Endothelial cell of umbilical vein (primary cell): ENCODE measurements around the gene SLC28A1. TPM values are rescaled to one million over a fixed set of nuclear protein-coding genes. Genes with fewer than 3 reads are reported as not detected.

Source experiments
- BruUV-seq: library from RNA; stranded (reverse); fragments of 400-500 nt; replicated peaks from 2 replicates; lab custom pipeline; 2021; lab: Mats Ljungman, UMichigan
- CTCF ChIA-PET: fragments of 300-600, 350-600 bp; sonication (Branson Sonifier 250); formaldehyde crosslinking; loops from one replicate; lab custom pipeline; 2021; ENCODE audit warnings: antibody characterized with exemption, inconsistent platforms; lab: Charles Lee
- POLR2A ChIA-PET: fragments of 300-600, 350-600 bp; sonication (Branson Sonifier 250); formaldehyde crosslinking; loops from one replicate; lab custom pipeline; 2021; ENCODE audit warnings: antibody characterized with exemption, inconsistent platforms; lab: Charles Lee
- DNase-seq: peaks from one replicate; pipeline ENCODE4 v3.0.0-alpha.2; 2011; ENCODE audit warnings: low read depth, low spot score
- FAIRE-seq: peaks from 2 replicates; lab custom pipeline; 2011; peaks lifted over from hg19 to GRCh38; lab: Jason Lieb, UNC
- H2AFZ ChIP-seq: 2 replicates; pipeline ENCODE4 v1.6.0; 2012; ENCODE audit warnings: low read depth, low read length, control low read depth, inconsistent platforms
- H3K27ac ChIP-seq: 2 replicates; pipeline ENCODE4 v1.5.1; 2011; ENCODE audit warnings: low read depth, mild to moderate bottlenecking, control low read depth, low read length, moderate library complexity; ENCODE audit not compliant: insufficient read depth
- H3K27me3 ChIP-seq, 2 experiments: 2 replicates each; pipeline versions ENCODE4 v1.6.0 to v1.6.1; 2011; ENCODE audit warnings: low read length in 2 of 2, mixed read lengths in 1 of 2; ENCODE audit not compliant: control insufficient read depth in 2 of 2, insufficient read depth in 2 of 2
- H3K36me3 ChIP-seq, 2 experiments: 2 replicates in 1 of 2; 3 replicates in 1 of 2; pipeline ENCODE4 v1.5.1; 2011; ENCODE audit warnings: low read length in 2 of 2, mild to moderate bottlenecking in 1 of 2, moderate library complexity in 1 of 2; ENCODE audit not compliant: control insufficient read depth in 2 of 2, insufficient read depth in 2 of 2; ENCODE audit errors: extremely low read depth in 1 of 2
- H3K4me1 ChIP-seq: 3 replicates; pipeline ENCODE4 v1.5.1; 2011; ENCODE audit warnings: mild to moderate bottlenecking, low read length; ENCODE audit not compliant: control insufficient read depth, insufficient read depth; ENCODE audit errors: extremely low read depth
- H3K4me2 ChIP-seq: 2 replicates; pipeline ENCODE4 v1.6.1; 2011; ENCODE audit warnings: low read length, control low read depth, mixed read lengths; ENCODE audit not compliant: insufficient read depth
- H3K4me3 ChIP-seq, 3 experiments: fragments of 200-600 bp in 1 of 3; sonication (generic), shearing (Covaris generic) in 1 of 3; replicated peaks in 1 of 3; 2 replicates each; pipeline ENCODE4 v1.5.1; 2011 to 2016; ENCODE audit warnings: control low read depth in 3 of 3, low read length in 3 of 3, mild to moderate bottlenecking in 2 of 3, inconsistent platforms in 1 of 3, low read depth in 1 of 3, moderate library complexity in 1 of 3; ENCODE audit not compliant: insufficient read depth in 1 of 3
- H3K79me2 ChIP-seq: 2 replicates; pipeline ENCODE4 v1.6.0; 2012; ENCODE audit warnings: low read length, inconsistent platforms; ENCODE audit not compliant: control insufficient read depth, insufficient read depth
- H3K9ac ChIP-seq: replicated peaks from 2 replicates; pipeline ENCODE3; 2011; ENCODE audit warnings: low read length, control low read depth; ENCODE audit not compliant: insufficient read depth; ENCODE audit errors: extremely low read depth
- H3K9me1 ChIP-seq: replicated peaks from 3 replicates; pipeline ENCODE4 v1.6.0; 2011; ENCODE audit warnings: mild to moderate bottlenecking, low read length; ENCODE audit not compliant: control insufficient read depth, insufficient read depth; ENCODE audit errors: extremely low read depth
- H3K9me3 ChIP-seq: replicated peaks from 2 replicates; pipeline ENCODE4 v1.5.1; 2012; ENCODE audit warnings: low read length, inconsistent platforms; ENCODE audit not compliant: control insufficient read depth, insufficient read depth
- H4K20me1 ChIP-seq: replicated peaks from 2 replicates; pipeline ENCODE3; 2011; ENCODE audit warnings: mild to moderate bottlenecking, low read length; ENCODE audit not compliant: control insufficient read depth, insufficient read depth; ENCODE audit errors: extremely low read depth
- EZH2 ChIP-seq: IDR thresholded peaks from 2 replicates; pipeline ENCODE4 v1.6.1; 2012; ENCODE audit warnings: borderline replicate concordance, low read depth, mild to moderate bottlenecking, moderate library complexity, low read length, inconsistent platforms; ENCODE audit not compliant: severe bottlenecking
- FOS ChIP-seq: IDR thresholded peaks from 2 replicates; pipeline ENCODE4 v1.6.1; 2011; ENCODE audit warnings: mild to moderate bottlenecking, low read length, moderate library complexity, borderline replicate concordance; ENCODE audit not compliant: insufficient read depth
- GATA2 ChIP-seq: IDR thresholded peaks from 2 replicates; pipeline ENCODE4 v1.7.0; 2011; ENCODE audit warnings: low read depth, mild to moderate bottlenecking, moderate library complexity, mixed read lengths, low read length; ENCODE audit not compliant: insufficient read length, insufficient read depth
- JUN ChIP-seq: IDR thresholded peaks from 2 replicates; pipeline ENCODE4 v1.6.1; 2011; ENCODE audit warnings: borderline replicate concordance, low read depth; ENCODE audit not compliant: insufficient read length, insufficient read depth
- MAX ChIP-seq: IDR thresholded peaks from 2 replicates; pipeline ENCODE4 v1.6.1; 2011; ENCODE audit not compliant: insufficient read depth, insufficient read length
- MYC ChIP-seq: IDR thresholded peaks from one replicate; pipeline ENCODE4 v1.6.1; 2011; ENCODE audit warnings: mild to moderate bottlenecking, low read depth, low read length
- POLR2A ChIP-seq: IDR thresholded peaks from 2 replicates; pipeline ENCODE4 v1.6.1; 2012; ENCODE audit warnings: low read depth, mild to moderate bottlenecking, control low read depth, low read length
- POLR2AphosphoS5 ChIP-seq: IDR thresholded peaks from 2 replicates; pipeline ENCODE4 v1.6.1; 2012; ENCODE audit warnings: low read depth, mild to moderate bottlenecking, control low read depth, low read length, moderate library complexity; ENCODE audit not compliant: insufficient read depth
- dilution Hi-C: fragments of 300-500 bp; cut with MboI; formaldehyde crosslinking; loops from one replicate; pipeline ENCODE4 v1.15.0; 2019; ENCODE audit warnings: low sequenced_read_pairs; ENCODE audit not compliant: extremely low pct_ligation_motif_present
- intact Hi-C: fragments of 100-400 bp; cut with micrococcal nuclease; formaldehyde crosslinking; loops from one replicate; pipeline ENCODE4 v1.10.0; 2022
- polyA plus RNA-seq, 4 experiments: library from polyadenylated mRNA; depleted of rRNA in 3 of 4; stranded (reverse) in 3 of 4; unstranded in 1 of 4; fragments of >200 nt; gene quantifications; 2 replicates each; pipeline versions ENCODE4 v1.2.1 to v1.2.3, GENCODE V29; 2011 to 2012; ENCODE audit warnings: missing spikeins in 1 of 4
- total RNA-seq: library from RNA; stranded (reverse); gene quantifications from 2 replicates; pipeline ENCODE4 v1.2.3, GENCODE V29; 2021
- TF ChIP-seq, protein P1 (sequence below), 2 donors: IDR thresholded peaks; 1 replicate in 1 of 2; 2 replicates in 1 of 2; pipeline ENCODE4 v1.5.1; 2011; ENCODE audit warnings: low read length in 2 of 2, mild to moderate bottlenecking in 2 of 2, moderate library complexity in 2 of 2, control low read depth in 1 of 2, inconsistent platforms in 1 of 2, low read depth in 1 of 2; ENCODE audit not compliant: insufficient read depth in 1 of 2; ENCODE audit errors: extremely low read depth in 1 of 2

Gene SLC28A1
- total and polyA plus RNA-seq, 2 donors (not counting 3 experiments of a cell fraction or from before 2014, with no cell fraction given), result not detected

DNA sequence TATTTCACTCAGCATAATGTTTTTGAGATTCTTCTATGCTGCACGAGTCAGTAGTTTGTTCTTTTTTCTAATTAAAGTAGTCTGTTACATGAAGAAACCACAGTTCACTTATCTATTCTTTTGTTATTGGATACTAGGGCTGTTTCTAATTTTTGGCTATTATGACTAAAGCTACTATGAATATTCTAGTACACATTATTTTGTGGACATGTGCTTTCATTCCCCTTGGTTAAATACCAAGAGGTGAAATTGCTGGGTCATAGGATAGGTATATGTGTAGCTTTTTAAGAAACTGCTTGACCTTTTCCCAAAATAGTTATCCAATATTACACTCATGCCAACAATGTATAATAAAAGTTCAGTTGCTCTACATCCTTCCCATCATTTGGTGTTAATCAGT, 106.0 kb downstream of the SLC28A1 start:
- H2AFZ ChIP-seq, result no peak overlapping the region
- no peaks in the 10 kb centered on the region for H3K9me1 ChIP-seq
- no peak for FAIRE-seq
- H3K9ac ChIP-seq, result no peak overlapping the region
- no peak for TF ChIP-seq EZH2
- no peak for TF ChIP-seq FOS
- no peak for TF ChIP-seq MAX
- TF ChIP-seq POLR2AphosphoS5, result no peak
- TF ChIP-seq GATA2, result no peak
- no peak for TF ChIP-seq POLR2A
- TF ChIP-seq, protein P1, sequence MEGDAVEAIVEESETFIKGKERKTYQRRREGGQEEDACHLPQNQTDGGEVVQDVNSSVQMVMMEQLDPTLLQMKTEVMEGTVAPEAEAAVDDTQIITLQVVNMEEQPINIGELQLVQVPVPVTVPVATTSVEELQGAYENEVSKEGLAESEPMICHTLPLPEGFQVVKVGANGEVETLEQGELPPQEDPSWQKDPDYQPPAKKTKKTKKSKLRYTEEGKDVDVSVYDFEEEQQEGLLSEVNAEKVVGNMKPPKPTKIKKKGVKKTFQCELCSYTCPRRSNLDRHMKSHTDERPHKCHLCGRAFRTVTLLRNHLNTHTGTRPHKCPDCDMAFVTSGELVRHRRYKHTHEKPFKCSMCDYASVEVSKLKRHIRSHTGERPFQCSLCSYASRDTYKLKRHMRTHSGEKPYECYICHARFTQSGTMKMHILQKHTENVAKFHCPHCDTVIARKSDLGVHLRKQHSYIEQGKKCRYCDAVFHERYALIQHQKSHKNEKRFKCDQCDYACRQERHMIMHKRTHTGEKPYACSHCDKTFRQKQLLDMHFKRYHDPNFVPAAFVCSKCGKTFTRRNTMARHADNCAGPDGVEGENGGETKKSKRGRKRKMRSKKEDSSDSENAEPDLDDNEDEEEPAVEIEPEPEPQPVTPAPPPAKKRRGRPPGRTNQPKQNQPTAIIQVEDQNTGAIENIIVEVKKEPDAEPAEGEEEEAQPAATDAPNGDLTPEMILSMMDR (IDR thresholded peaks at IDR 0.05; ENCODE audit: extremely low read depth in 1 of 2, insufficient read depth in 1 of 2, low read depth in 1 of 2, low read length in 2 of 2), result no peak
- TF ChIP-seq MYC, result no peak
- no peak for TF ChIP-seq JUN
- BruUV-seq, result no TSS peak
- POLR2A ChIA-PET, result no interaction called here
- no peak for DNase-seq
- H3K27ac ChIP-seq, result no peak overlapping the region
- CTCF ChIA-PET, result interaction anchor here (1.0 kb wide), 1 partner anchor 35 kb away, joined by 3 read pairs; no protein-coding TSS in a partner anchor
- H3K4me2 ChIP-seq, result no peak overlapping the region
- no peak overlapping the region for H3K4me3 ChIP-seq
- dilution Hi-C loops, result no loop called here
- no peaks in the 10 kb centered on the region for H3K9me3 ChIP-seq
- H4K20me1 ChIP-seq, result no peaks in the 10 kb centered on the region
- H3K79me2 ChIP-seq, result peaks cover 63% of the 10 kb centered on the region
- peaks cover 3% of the 10 kb centered on the region for H3K4me1 ChIP-seq
- H3K27me3 ChIP-seq, result no peaks in the 10 kb centered on the region
- no peaks in the 10 kb centered on the region for H3K36me3 ChIP-seq
- intact Hi-C loops, result no loop called here
